OCI-LY3 (cell line): ENCODE measurements around the gene SUSD4.

Source experiments
- EZH2phosphoT487 ChIP-seq: fragments of 200-600 bp; shearing (Covaris generic); IDR thresholded peaks from 2 replicates; pipeline ENCODE4 v1.6.1; 2018; ENCODE audit warnings: antibody characterized with exemption, mixed run types, low read depth
- TF ChIP-seq, protein P1 (sequence below): fragments of 200-600, 300-600 bp; sonication (generic); IDR thresholded peaks from 2 replicates; pipeline ENCODE4 v1.5.1; 2014; ENCODE audit warnings: antibody characterized with exemption, low read length, low read depth

DNA sequence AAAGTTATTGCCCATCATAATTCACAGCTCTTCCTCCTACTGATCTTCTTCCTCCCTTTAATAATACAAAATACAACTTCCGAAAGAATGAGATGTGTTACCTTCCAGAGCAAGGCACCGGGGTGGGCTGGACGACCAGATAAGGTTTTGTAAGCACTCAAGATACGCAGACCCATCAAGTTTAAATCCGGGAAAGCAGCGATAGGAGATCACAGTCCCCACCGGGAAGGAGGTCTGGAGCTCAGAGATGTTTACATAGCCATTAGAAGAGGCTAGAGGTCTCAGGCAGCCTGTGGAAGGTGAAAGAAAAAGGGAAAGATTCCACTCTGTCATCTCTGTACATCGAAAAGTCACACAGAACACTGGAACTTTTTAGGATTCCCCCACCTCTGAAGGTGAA, 99.4 kb downstream of the SUSD4 start:
- TF ChIP-seq, protein P1, sequence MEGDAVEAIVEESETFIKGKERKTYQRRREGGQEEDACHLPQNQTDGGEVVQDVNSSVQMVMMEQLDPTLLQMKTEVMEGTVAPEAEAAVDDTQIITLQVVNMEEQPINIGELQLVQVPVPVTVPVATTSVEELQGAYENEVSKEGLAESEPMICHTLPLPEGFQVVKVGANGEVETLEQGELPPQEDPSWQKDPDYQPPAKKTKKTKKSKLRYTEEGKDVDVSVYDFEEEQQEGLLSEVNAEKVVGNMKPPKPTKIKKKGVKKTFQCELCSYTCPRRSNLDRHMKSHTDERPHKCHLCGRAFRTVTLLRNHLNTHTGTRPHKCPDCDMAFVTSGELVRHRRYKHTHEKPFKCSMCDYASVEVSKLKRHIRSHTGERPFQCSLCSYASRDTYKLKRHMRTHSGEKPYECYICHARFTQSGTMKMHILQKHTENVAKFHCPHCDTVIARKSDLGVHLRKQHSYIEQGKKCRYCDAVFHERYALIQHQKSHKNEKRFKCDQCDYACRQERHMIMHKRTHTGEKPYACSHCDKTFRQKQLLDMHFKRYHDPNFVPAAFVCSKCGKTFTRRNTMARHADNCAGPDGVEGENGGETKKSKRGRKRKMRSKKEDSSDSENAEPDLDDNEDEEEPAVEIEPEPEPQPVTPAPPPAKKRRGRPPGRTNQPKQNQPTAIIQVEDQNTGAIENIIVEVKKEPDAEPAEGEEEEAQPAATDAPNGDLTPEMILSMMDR, result no peak
- TF ChIP-seq EZH2phosphoT487, result no peak
